ENCODE measurements around the gene MLC1.

Gene MLC1

GRCh38 chr22:50085211-50085972 lies at the start of gene MLC1:
Gene MLC1, minus strand, starts transcription at chr22:50085426. Its CDS starts 524 bp downstream, at chr22:50084902.
- DNase-seq (ENCODE audit: low spot score): peak; percentile 42

- DNase-seq (ENCODE audit: low spot score): no peak
Observed at GRCh38 chr22:50134481-50134880, 49.3 kb upstream of the MLC1 start.

DNA sequence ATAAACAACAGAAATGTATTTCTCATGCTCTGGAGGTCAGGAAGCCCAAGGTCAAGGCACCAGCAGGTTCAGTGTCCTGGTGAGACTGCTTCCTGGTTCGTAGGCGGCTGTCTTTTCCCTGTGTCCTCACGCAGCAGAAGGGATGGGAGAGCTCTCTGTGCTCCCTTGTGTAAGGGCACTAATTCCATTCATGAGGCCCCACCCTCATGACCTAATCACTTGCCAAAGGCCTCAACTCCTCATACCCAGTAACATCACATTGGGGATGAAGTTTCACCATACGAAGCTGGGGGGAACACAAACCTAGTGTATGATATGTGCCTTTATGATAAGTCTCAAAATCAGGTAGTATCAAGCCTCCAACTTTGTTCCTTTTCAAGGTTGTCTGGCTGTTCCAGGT lies 46.7 kb upstream of the MLC1 start:
- DNase-seq (ENCODE audit: low spot score): peak; percentile 17

DNA sequence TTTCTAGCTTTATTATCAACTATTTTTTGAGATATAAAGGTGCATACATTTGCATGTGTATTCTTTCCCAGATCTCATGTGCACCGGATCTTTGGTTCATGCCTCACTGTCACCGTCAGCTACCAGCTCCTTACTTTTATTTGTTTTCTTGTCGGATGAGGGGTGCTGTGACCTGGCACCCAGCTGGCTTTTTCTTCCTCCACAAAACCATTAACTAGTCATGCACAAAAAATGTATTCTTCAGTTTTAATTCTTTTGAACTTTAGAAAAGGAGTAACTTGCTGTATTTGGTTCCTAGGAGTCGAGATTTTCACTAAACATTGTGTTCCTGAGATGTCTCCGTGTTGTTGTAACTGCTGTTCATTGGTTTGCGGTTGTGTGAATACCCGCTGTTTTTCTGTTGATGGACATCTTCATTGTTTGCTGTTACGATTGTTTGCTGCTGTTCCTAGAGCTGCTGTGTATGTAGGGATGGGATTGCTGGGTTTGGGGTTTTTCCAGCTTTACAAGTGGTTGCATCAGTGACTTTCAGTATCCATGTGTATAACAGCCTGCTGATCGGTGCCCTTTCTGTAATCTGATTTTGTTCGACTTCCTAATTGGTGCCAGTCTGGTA lies 44.0 kb upstream of the MLC1 start:
- DNase-seq (ENCODE audit: low spot score): peak; percentile 31

GRCh38 chr22:50125029-50125428 lies 39.8 kb upstream of the MLC1 start:
- no peak for DNase-seq (ENCODE audit: low spot score)

- DNase-seq (ENCODE audit: low spot score): no peak
Observed at GRCh38 chr22:50123119-50123518, 37.9 kb upstream of the MLC1 start.

- no peak for DNase-seq (ENCODE audit: low spot score)
Observed at GRCh38 chr22:50121202-50121740, 36.0 kb upstream of the MLC1 start.

GRCh38 chr22:50119768-50120251 lies 34.6 kb upstream of the MLC1 start:
- no peak for DNase-seq (ENCODE audit: low spot score)

GRCh38 chr22:50119169-50119767 lies 34.0 kb upstream of the MLC1 start:
- DNase-seq (ENCODE audit: low spot score): no peak

- DNase-seq (ENCODE audit: low spot score): peak; percentile 28
Observed at GRCh38 chr22:50118557-50119168, 33.4 kb upstream of the MLC1 start.

DNA sequence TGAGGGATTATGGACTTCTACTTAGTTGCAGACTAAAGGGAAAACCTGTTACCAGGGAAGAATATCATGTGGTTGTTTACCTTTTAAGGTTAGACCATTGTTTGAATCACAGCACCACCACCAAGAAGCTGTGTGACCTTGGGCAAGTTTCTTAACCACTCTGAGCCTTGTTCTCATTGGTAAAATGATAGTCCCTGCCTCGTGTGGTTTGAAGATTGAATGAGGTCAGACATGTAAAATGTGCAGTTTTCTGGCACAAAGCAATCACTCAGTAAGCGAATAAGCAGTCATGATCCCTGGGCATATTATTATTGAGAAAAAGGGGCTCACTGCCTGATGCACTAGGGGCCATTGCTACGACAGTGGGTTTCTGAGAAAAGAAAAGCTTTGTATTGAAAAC lies 32.9 kb upstream of the MLC1 start:
- no peak for DNase-seq (ENCODE audit: low spot score)

GRCh38 chr22:50117168-50117762 lies 32.0 kb upstream of the MLC1 start:
- DNase-seq (ENCODE audit: low spot score): no peak

- DNase-seq (ENCODE audit: low spot score): no peak
Observed at GRCh38 chr22:50115693-50116092, 30.5 kb upstream of the MLC1 start.

DNA sequence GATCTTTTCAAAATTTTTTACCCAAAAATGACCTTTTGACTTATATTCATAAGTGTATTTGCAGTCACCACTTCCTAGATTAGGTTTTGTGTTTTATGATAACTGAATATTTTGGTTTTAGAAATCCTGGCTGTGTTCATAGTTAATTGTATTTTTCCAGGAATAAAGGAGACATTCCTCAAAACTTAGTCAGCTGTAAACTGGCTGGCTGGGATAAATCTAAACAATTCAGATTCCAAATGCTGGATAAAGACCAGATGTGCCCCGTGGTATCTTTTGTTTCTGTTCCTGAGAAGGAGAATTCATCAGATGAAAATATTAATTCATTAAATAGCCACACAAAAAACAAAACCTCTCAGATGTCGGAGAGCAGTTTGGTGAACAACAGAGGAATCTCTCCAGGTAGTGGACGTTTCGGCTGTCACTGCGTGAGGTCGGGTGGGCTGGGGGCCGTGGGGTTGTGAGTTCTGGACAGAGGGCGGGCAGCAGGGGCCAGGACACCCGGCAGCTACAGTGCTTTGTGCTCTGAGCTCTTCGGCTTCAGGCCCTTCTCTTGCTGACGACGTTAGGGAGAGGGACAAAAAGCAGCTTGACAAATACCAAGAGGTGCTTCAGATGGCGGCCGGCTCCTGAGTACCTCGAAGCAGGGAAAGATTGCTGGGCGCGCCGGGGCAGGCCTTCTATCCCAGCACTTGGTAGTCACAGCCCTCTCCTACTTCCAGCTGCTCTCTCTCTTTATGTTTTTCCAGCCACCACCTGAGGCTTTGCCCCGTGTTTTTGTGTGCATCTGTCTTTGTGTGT lies 29.2 kb upstream of the MLC1 start:
- DNase-seq (ENCODE audit: low spot score): no peak

- DNase-seq (ENCODE audit: low spot score): peak; percentile 13
Observed at GRCh38 chr22:50112151-50113118, 27.2 kb upstream of the MLC1 start.

DNA sequence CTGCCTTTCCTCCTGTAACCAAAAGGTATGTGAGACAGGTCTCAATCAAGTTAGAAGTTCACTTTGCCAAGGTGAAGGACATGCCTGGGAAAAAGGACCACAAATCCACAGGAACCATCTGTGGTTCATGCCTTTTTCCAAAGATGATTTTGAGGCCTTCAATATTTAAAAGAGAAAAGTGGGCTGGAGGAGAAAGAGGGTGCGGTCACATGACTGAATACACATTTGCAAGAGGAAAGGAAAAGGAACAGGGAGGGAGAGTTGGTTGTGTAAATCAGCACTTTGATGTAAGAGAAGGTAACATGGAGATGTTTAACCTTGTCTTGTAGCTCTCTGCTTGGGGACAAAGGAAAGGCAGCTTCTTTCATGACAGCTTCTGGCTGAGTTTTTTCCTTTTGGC lies 25.8 kb upstream of the MLC1 start:
- DNase-seq (ENCODE audit: low spot score): no peak

- DNase-seq (ENCODE audit: low spot score): no peak
Observed at GRCh38 chr22:50107529-50107928, 22.3 kb upstream of the MLC1 start.

- DNase-seq (ENCODE audit: low spot score): no peak
Observed at GRCh38 chr22:50105208-50106100, 20.2 kb upstream of the MLC1 start.

DNA sequence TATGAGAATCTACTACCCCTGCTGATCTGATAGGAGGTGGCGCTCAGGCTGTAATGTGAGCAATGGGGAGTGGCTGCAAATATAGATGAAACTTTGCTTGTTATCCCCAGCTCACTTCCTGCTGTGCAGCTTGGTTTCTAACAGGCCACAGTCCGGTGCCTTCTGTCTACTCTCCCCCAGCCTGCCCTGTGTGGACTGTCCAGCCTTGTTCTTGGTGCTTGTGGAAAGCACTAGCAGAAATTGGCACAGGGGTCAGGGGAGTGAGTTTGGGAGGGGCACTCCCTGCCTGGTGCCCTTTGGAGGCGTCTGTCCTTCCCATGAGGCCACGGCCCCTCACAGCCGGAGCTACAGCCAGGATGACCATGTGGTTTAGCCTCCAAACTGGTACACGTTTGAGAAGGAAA lies 18.9 kb upstream of the MLC1 start:
- no peak for DNase-seq (ENCODE audit: low spot score)

All from SW480 (cell line).